Fibroblast of lung (primary cell): ENCODE results near the gene RSAD1.

Source experiments
- CTCF ChIP-seq, 2 donors: IDR thresholded peaks in 1 of 2; conservative IDR thresholded peaks in 1 of 2; 1 replicate in 1 of 2; 2 replicates in 1 of 2; pipeline ENCODE4 v1.5.1; 2011 to 2012; ENCODE audit warnings: low read length in 2 of 2, control low read depth in 1 of 2, inconsistent platforms in 1 of 2, low read depth in 1 of 2, mild to moderate bottlenecking in 1 of 2
- EZH2 ChIP-seq: IDR thresholded peaks from 2 replicates; pipeline ENCODE4 v1.5.1; 2012; ENCODE audit warnings: low read length, control low read depth, mild to moderate bottlenecking; ENCODE audit errors: missing control alignments

- TF ChIP-seq CTCF (conservative IDR thresholded peaks at IDR 0.05 in 1 of 2, IDR thresholded peaks at IDR 0.05 in 1 of 2; ENCODE audit: low read depth in 1 of 2, low read length in 2 of 2) = peak; percentile 10 to 12
- no peak for TF ChIP-seq EZH2
These were observed 55.7 kb downstream of the RSAD1 start for GRCh38 chr17:50534222-50534978.
